Measurements from ENCODE around the gene ZNF726.

GRCh38 chr19:23956051-23956450 lies 41.4 kb downstream of the ZNF726 start:
- TF ChIP-seq CTCF (IDR thresholded peaks at IDR 0.05) (no peak), ZFX (IDR thresholded peaks at IDR 0.05; ENCODE audit: borderline replicate concordance) (no peak)
